ENCODE measurements around the gene MAP2K1.

Gene MAP2K1

GRCh38 chr15:66508293-66508883, 121.7 kb downstream of the MAP2K1 start:
- DNase-seq = no peak

GRCh38 chr15:66514586-66514985, 127.9 kb downstream of the MAP2K1 start:
- no peak for DNase-seq

- DNase-seq = no peak
Measured at GRCh38 chr15:66515901-66516322, 129.2 kb downstream of the MAP2K1 start.

- no peak for DNase-seq
Measured at GRCh38 chr15:66523926-66524325, 137.2 kb downstream of the MAP2K1 start.

- no peak for DNase-seq
Measured at GRCh38 chr15:66524838-66525237, 138.1 kb downstream of the MAP2K1 start.

- DNase-seq = no peak
Measured at GRCh38 chr15:66535056-66535455, 148.3 kb downstream of the MAP2K1 start.
